Stimulated activated CD8-positive, alpha-beta memory T cell treated with anti-CD3 and anti-CD28 coated beads, Interleukin-15, amount 100 ng/mL, for 1 hour (primary cell): ENCODE data around the gene PDS5B.
"Not testable (repeated sequence)": the region's sequence is repeated elsewhere in the genome, so short reads cannot be mapped to it uniquely, and the experiment has no call there.

Source experiments
- DNase-seq: peaks from one replicate; pipeline ENCODE4 v3.0.0-alpha.2; 2020; ENCODE audit warnings: low read depth

Gene PDS5B

GRCh38 chr13:32586080-32586900 lies at the start of gene PDS5B:
Gene PDS5B, plus strand, starts transcription at chr13:32586452. Its CDS starts 62,321 bp downstream, at chr13:32648773.
- DNase-seq: peak; percentile 81

GRCh38 chr13:32537580-32538142 lies 48.6 kb upstream of the PDS5B start:
- DNase-seq: peak; percentile 9

DNA sequence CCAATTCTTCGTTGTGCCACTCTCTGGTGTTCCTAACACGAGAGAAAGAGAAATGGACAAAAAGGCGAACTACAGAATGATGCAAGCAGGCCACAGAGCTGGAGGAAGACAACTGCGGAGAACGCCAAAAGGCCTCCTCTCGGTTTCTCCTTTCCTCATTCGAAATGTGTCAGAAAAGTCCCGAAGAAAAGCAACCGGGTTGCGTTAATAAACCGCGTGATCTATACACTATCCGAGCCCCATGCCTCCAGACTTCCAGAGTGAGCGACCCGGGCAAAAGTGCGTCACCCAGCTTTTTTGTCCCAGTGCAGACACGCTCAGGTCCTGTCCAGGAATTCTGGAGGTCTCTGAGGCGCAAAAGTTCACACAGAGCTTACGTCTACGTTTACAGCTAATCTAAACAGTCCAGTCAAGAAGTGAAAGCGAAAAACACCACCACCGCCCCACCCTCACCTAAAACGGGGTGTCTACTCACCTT lies 48.1 kb upstream of the PDS5B start:
- no peak for DNase-seq

GRCh38 chr13:32538621-32539246 lies 47.5 kb upstream of the PDS5B start, which contains the start of gene N4BP2L2:
Gene N4BP2L2, minus strand, starts transcription at chr13:32538795. Its CDS starts 1,768 bp downstream, at chr13:32537027.
- peak; percentile 82 for DNase-seq

DNA sequence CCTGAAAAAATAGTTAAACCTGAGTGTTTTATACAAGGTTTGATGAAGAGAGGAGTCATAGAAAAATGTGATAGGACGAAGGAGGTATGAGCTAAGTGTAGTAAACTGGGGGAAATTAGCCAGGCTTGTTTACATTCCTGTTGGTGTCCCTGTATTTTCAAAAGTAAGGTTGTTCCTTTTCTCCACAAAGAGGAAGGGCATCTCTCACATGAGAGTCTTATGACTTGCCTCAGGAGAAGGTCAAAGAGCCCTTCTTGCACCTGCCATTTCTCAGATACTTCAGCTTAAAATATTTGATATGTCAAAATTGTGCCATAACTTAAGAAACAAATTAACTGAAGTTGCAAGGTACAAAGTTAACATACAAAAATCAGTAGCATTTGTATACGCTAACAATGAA lies 44.0 kb upstream of the PDS5B start:
- no peak for DNase-seq

DNA sequence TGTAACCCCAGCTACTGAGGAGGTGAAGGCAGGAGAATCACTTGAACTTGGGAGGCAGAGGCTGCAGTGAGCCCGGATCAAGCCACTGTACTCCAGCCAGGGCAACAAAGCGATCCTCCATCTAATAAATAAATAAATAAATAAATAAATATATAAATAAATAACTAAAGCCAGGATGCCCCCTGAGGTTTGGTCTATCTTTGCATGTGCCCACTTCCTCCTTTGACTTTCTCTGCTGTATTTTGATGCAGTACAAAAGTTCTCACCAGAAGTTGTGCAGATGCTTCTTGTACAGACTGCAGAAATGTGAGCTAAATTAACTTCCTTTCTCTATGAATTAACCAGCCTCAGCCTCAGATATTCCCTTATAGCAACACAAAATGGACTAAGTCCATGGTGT lies 41.2 kb upstream of the PDS5B start:
- no peak for DNase-seq

- DNase-seq: no peak
Observed at GRCh38 chr13:32548837-32549236, 37.4 kb upstream of the PDS5B start.

GRCh38 chr13:32549788-32550187 lies 36.5 kb upstream of the PDS5B start:
- DNase-seq: no peak

- DNase-seq: no peak
Observed at GRCh38 chr13:32553720-32554119, 32.5 kb upstream of the PDS5B start.

DNA sequence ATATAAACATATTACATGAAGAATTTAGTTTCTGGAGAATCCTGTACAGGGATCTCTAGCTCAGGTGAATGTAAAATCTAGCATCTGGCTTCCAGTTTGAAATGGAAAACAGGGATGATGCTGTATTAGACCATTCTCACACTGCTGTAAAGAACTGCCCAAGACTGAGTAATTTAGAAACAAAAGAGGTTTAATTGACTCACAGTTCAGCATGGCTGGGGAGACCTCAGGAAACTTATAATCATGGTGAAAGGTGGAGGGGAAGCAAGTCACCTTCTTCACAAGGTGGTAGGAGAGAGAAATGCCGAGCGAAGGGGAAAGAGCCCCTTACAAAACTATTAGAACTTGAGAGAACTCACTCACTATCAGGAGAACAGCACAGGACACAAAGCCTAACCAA lies 30.6 kb upstream of the PDS5B start:
- DNase-seq: no peak

DNA sequence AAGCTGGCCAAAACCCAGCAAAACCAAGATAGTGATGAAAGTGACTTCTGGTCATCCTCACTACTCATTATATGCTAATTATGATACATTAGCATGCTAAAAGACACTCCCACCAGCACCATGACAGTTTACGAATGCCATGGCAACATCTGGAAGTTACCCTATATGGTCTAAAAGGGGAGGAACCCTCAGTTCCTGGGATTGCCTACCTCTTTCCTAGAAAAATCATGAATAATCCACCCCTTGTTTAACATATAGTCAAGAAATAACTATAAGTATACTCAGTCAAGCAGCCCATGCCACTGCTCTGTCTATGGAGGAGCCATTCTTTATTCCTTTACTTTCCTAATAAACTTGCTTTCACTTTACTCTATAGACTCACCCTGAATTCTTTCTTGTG lies 25.4 kb upstream of the PDS5B start:
- DNase-seq: not testable (repeated sequence)

GRCh38 chr13:32575687-32576086 lies 10.6 kb upstream of the PDS5B start:
- not testable (repeated sequence) for DNase-seq

DNA sequence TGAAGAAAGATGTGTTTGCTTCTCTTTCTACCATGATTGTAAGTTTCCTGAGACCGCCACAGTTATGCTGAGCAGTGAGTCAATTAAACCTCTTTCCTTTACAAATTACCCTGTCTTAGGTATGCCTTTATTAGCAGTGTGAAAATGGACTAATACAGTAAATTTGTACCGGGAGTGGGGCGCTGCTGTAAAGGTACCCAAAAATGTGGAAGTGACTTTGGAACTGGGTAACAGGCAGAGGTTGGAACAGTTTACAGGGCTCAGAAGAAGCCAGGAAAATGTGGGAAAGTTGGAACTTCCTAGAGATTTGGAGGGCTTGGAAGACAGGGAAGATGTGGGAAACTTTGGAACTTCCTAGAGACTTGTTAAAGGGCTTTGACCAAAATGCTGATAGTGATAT lies 9.2 kb upstream of the PDS5B start:
- no peak for DNase-seq

- no peak for DNase-seq
Observed at GRCh38 chr13:32581177-32581786, 5.0 kb upstream of the PDS5B start.

DNA sequence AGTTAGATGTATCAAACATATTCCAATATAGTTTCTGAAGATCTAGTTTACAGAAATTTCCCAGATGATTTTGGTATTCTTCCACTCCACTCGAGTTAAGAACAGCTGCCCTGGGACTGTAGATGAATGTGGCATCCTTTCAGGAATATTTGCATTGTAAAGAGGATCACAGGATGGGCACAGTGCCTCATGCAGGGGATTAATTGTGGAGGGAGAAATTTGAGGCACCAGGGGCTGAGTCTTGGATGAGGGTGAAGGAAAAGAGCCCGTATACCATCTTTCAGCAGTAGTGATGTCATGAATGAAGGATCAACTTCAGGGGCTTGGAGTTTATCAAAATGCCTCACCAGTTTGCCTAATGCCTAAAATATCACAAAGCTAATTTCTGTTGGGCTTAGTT lies 4.0 kb upstream of the PDS5B start:
- no peak for DNase-seq

- no peak for DNase-seq
Observed at GRCh38 chr13:32582991-32583390, 3.3 kb upstream of the PDS5B start.

DNA sequence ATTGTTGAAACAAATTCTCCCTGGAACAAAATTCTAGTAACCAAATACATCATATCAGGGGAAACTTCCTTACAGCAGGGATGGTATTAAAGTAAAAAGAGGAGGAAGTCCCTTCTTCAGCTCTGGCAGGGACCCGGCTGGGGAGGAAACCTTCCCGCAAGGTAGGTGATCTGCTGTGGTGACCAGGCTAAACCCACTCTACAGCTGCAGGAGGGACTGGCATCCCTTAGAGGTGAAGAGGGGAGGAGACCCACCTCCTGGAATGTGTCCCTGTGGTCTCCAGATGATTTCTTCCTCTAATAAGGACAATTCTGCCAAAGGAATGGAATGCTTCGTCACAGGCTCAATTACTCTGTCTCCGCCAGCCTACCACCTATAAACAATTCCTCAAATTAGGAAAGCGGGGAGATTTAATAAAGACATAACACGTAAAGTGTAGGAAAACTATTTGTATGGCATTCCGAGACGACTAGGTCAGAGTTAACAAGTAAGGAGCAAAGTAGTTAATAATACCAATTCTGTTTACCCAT lies 637 bp upstream of the PDS5B start:
- DNase-seq: no peak

GRCh38 chr13:32587011-32587810 lies 959 bp downstream of the PDS5B start:
- peak; percentile 12 for DNase-seq

DNA sequence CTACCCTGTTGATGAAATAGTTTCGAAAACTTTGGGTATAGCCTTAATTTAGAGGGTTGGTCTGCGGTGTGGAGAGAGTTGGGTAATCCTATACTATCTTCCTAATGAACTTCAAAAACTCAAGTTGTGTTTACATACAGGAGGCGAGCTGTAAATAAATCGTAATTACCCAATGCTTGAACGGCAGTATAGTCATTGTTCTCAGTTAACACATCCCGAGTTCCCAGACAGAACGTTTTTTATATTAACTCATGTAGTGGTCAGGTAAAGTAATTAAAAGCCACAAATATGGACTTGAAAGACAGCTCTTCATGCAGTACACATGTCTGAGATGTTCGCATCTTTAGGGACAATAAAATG lies 1.5 kb downstream of the PDS5B start:
- DNase-seq: no peak

DNA sequence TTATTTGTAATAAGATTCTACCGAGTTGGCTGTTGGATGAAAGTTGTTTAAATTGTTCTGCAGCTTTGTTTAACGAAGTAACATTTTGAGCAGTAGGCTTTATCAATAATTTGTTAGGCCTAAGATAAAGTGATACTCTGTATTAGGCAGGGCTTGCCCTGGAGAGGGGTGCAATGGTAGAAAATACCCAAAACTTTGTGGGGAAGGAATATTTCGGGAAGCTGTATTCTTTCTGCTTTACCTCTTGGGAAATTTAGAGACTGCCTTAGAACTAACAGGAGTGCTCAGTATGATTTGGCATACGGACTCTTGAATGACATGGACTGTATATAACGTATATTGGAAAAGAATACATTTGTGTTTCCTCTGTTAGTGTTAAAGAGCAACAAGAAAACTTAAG lies 2.5 kb downstream of the PDS5B start:
- no peak for DNase-seq

- DNase-seq: no peak
Observed at GRCh38 chr13:32589471-32589870, 3.2 kb downstream of the PDS5B start.

DNA sequence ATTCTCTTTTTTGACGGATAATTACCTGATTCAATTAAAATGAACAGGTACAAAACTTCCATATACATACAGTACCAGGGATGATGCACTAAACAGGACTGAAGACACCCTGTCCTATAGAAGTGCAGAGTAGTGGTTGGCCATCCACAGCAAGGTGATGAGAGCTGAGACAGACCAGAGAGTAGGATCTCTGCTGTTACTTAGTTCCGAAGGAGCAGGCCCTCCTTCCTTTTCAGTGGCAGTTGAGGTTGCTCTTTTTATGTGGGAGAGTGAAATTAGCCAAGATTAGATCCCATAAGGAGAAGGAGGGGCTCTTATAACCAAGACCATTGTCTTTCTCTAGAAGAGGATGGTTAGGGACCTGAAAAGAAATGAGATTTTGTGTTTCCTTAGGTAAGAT lies 4.0 kb downstream of the PDS5B start:
- no peak for DNase-seq
